GM12874 (cell line): Measurements from ENCODE around the gene NISCH.

ENCODE experiments used
- CTCF ChIP-seq: IDR thresholded peaks from 2 replicates; pipeline ENCODE4 v1.5.1; 2011; ENCODE audit warnings: low read depth, mild to moderate bottlenecking, control low read depth, low read length, moderate library complexity; ENCODE audit not compliant: insufficient read depth

NISCH gene

GRCh38 chr3:52492059-52492458, 36.7 kb downstream of the NISCH start:
- TF ChIP-seq CTCF = no peak

GRCh38 chr3:52493232-52494017, 38.0 kb downstream of the NISCH start:
- no peak for TF ChIP-seq CTCF

- no peak for TF ChIP-seq CTCF
These were observed 39.0 kb downstream of the NISCH start for GRCh38 chr3:52494445-52494844.

DNA sequence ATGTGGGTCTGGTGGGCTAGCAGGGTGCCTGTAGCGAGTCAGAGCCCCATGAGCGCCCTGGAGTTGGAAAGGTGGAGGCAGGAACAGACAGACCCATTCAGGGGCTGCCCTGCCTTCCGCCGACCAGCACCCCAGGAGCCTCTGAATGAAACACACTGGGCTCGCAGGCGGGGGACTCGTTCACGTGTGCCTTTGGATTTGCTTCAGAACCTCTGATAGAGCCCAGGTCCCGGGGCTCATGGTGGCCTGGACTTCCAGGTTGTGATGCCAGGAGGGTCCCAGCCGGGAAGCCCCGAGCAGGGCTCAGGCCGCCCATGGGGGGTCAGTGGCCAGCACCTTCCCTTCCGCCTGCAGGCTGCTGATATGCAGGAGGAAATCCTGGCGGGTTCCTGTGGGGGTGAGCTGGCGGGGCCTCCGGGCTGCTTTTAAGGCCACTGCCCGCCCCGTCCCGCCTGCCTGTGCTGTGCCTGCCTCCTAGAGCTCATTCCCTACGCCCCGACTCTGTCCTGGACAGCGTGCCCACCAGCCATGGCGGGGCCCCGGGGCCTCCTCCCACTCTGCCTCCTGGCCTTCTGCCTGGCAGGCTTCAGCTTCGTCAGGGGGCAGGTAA, 39.6 kb downstream of the NISCH start, which contains the start of gene STAB1:
STAB1 (plus strand) TSS at position 453 of the 610 bp plus-strand sequence; CDS start at position 529, 76 bp downstream.
- TF ChIP-seq CTCF = no peak

DNA sequence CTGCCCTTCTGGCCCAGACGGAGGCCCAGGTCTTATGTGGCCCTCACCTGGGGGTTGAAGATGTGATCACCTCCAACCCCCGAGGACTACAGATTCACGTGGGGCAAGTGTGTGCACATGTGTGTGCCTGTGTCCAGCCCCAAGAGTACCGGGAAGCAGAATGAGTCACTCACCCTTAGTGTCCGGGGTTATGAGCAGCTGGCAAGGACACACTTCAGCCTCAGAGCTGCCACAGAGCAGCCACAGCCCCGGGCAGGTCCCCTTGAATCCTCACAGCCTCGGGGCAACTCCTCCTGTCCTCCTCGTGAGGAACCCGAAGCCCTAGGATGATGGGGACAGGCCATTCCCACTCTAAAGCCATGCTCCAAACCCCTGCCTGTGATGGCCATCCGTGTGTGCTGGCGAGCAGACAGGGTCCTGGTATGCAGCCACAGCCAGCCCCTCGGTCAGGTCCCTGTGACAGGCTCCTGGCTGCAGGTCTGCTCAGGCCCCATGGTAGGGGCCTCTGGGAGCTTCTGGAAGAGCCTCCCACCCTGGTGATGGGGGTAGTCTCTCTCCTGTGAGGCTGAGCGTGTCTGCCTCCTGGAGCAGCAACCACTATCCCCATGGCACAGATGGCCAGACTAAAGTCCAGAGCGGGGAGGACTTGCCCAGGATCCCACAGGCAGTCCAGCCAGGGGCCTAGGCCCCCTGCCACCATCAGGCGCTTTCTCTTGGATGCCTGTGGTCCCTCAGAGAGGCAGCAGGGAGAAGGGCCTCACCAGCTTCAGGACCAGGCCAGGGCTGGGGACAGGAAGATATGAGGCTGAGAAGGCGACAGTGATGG, 40.6 kb downstream of the NISCH start:
- no peak for TF ChIP-seq CTCF

DNA sequence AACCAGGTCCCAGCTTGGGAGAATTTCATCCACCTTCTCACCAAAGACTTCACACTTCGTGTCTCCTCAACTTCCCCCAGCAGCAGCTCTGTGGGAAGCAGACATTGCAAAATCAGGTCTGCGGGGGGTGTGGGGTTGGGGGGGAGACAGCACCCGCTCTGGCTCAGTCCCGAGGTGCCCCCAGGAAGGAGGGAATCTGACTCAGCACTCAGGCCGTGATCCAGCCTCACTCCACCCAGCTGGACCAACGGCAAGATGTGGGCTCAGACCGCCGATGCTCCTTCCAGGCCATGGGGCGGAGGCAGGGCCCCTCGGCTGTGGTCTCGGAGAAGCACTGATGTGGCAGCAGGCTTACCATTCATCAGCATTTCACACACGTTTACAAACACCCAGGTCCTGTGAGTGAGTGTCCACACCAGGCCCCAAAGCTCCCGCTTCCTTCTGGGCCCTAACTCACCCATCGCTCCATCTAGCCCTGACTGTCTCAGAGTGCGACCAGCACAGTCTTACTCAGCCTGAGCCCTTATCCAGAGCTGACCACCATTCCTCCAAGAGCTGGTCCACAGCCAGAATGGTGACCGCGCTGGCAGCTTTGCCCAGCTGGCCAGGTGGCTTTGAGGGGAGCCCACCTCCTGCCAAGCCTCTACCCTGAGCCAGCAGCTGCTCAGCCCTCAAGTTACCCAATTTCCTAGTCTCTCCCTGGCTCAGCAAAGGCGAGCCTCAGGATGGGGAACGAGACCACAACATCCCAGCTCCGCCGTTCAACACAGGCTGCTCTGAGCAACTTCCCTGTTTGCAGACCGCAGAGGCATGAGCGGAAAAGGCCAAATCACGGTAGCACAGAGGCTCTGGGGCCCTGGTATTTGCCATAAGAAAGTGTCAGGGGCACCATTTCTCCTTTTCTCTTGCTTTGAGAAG, 43.0 kb downstream of the NISCH start:
- no peak for TF ChIP-seq CTCF
